ENCODE measurements around the gene VPS72. TPM values are rescaled to one million over a fixed set of nuclear protein-coding genes. Genes with fewer than 3 reads are reported as not detected.

VPS72 gene
- total and polyA plus RNA-seq, 2 of the 13 experiments (the other 11 are each of a cell fraction or from before 2014, with no cell fraction given) = 33.7 to 34.5 TPM

GRCh38 chr1:151146412-151147131, 43.4 kb downstream of the VPS72 start, which contains the start of gene SEMA6C (continued):
- peak; percentile 69 for TF ChIP-seq ZGPAT (CRISPR knock-in tag; IDR thresholded peaks at IDR 0.05)
- TF ChIP-seq RFX5 (IDR thresholded peaks at IDR 0.05; ENCODE audit: low read depth, low read length) = no peak
- peak; percentile 67; the same call in 1 of the 2 replicates for TF ChIP-seq MAZ (IDR thresholded peaks at IDR 0.05; ENCODE audit: borderline replicate concordance, low read depth, low read length)
- peak; percentile 69; the same call in 1 of the 2 replicates for TF ChIP-seq MAZ (CRISPR knock-in tag; IDR thresholded peaks at IDR 0.05; ENCODE audit: low read depth)
- 0 out of 2 replicates have a peak, but pooled peaks have one; percentile 50 for TF ChIP-seq ZFP82 (CRISPR knock-in tag; IDR thresholded peaks at IDR 0.05; ENCODE audit: borderline replicate concordance)
- TF ChIP-seq SP5 (CRISPR knock-in tag; IDR thresholded peaks at IDR 0.05; ENCODE audit: borderline replicate concordance, low read depth) = peak; percentile 70
- TF ChIP-seq TRIM24 (CRISPR knock-in tag; IDR thresholded peaks at IDR 0.05) = no peak
- TF ChIP-seq ZNF674 (CRISPR knock-in tag; IDR thresholded peaks at IDR 0.05; ENCODE audit: low read depth) = peak; percentile 61; the same call in 1 of the 2 replicates
- TF ChIP-seq ZMAT3 (CRISPR knock-in tag; conservative IDR thresholded peaks at IDR 0.05) = 0 out of 2 replicates have a peak, but pooled peaks have one; percentile 47
- TF ChIP-seq ZNF781 (CRISPR knock-in tag; IDR thresholded peaks at IDR 0.05; ENCODE audit: borderline replicate concordance, not compliant biosample characterization) = peak; percentile 72
- TF ChIP-seq ZFAT (CRISPR knock-in tag; conservative IDR thresholded peaks at IDR 0.05) = no peak
- TF ChIP-seq FOXA1 (IDR thresholded peaks at IDR 0.05) = no peak
- TF ChIP-seq FOXA1 (CRISPR knock-in tag; IDR thresholded peaks at IDR 0.05) = no peak
- no peak for TF ChIP-seq NFATC3 (CRISPR knock-in tag; IDR thresholded peaks at IDR 0.05)
- TF ChIP-seq ZNF550 (CRISPR knock-in tag; IDR thresholded peaks at IDR 0.05; ENCODE audit: borderline replicate concordance) = no peak
- peak; percentile 67; the same call in 1 of the 2 replicates for TF ChIP-seq PITX1 (CRISPR knock-in tag; IDR thresholded peaks at IDR 0.05)
- TF ChIP-seq IRF9 (CRISPR knock-in tag; IDR thresholded peaks at IDR 0.05; ENCODE audit: borderline replicate concordance) = peak; percentile 45; the same call in 1 of the 2 replicates
- TF ChIP-seq BRCA1 (CRISPR knock-in tag; IDR thresholded peaks at IDR 0.05) = no peak
- TF ChIP-seq ATAD3A (CRISPR knock-in tag; IDR thresholded peaks at IDR 0.05) = no peak
- no peak for TF ChIP-seq USF2 (IDR thresholded peaks at IDR 0.05; ENCODE audit: low read depth, low read length)
- 0 out of 2 replicates have a peak, but pooled peaks have one; percentile 9 for TF ChIP-seq USF2 (CRISPR knock-in tag; IDR thresholded peaks at IDR 0.05; ENCODE audit: borderline replicate concordance)
- TF ChIP-seq GABPB1 (CRISPR knock-in tag; IDR thresholded peaks at IDR 0.05) = peak; percentile 59; the same call in 1 of the 2 replicates
- TF ChIP-seq ZNF567 (CRISPR knock-in tag; IDR thresholded peaks at IDR 0.05; ENCODE audit: borderline replicate concordance) = no peak
- no peak for TF ChIP-seq MAFK (conservative IDR thresholded peaks at IDR 0.05 in 1 of 2, IDR thresholded peaks at IDR 0.05 in 1 of 2; ENCODE audit: low read length in 2 of 2)
- TF ChIP-seq MAF1 (CRISPR knock-in tag; IDR thresholded peaks at IDR 0.05; ENCODE audit: borderline replicate concordance) = 0 out of 2 replicates have a peak, but pooled peaks have one; percentile 27
- peak; percentile 22; the same call in 1 of the 2 replicates for TF ChIP-seq FOXO1 (CRISPR knock-in tag; IDR thresholded peaks at IDR 0.05)
- TF ChIP-seq POLR2AphosphoS5 (IDR thresholded peaks at IDR 0.05; ENCODE audit: low read depth, low read length) = peak; percentile 87
- no peak for TF ChIP-seq PAF1 (CRISPR knock-in tag; IDR thresholded peaks at IDR 0.05)

All from HepG2 (cell line).